ENCODE results near the gene UBC. TPM values are rescaled to one million over a fixed set of nuclear protein-coding genes. Genes with fewer than 3 reads are reported as not detected.
"Not testable (repeated sequence)": the region's sequence is repeated elsewhere in the genome, so short reads cannot be mapped to it uniquely, and the experiment has no call there.

Gene UBC
- total RNA-seq, 1 donor from 2014 or later: 1,606 TPM

DNA sequence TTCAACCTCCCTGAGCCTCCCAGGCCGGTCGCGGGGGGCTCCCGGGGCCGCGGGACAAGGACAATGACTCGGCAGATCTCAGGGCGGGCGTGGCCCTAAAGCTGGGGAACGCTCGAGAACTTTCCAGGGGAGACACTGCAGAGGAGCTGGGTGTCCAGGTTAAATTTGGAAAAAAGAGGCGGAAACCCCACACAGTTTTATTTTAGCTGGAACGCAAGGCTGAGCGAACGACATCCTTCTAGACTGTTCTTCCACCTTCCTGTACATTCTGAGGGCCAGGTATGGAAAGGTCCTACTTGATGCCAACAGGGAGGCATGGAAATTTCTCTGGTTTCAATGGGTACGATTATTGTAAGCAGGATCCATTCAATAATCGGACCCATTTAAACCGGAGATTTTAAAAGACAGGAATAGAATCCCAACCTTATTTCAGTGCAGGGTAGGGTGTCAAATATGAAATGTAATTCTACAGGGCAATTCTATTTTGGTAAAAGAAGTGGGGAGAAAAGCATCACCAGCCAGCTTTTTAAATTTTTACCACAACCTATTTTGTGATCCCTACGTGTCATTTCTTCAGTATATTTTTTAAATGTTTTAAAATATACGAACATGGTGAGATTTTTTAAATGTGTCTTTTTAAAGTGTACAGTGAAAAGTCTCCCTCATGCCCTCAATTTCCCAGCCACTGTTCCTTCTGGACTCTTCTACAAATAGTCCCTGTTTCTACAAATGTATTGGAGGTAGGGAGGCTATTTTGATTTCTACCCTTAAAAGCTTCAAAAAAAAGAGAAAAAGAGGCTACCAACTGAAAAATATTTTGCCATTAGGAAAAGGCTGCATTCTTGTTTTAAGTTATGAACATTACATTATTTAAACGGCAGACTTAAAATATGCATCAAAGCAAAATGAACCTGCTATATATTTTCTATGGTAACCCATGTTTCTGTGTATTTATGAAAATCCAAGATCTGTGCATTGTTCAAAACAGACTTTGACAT lies 1.1 kb upstream of the UBC start:
- peak; percentile 80 for DNase-seq (ENCODE audit: low read depth)

DNA sequence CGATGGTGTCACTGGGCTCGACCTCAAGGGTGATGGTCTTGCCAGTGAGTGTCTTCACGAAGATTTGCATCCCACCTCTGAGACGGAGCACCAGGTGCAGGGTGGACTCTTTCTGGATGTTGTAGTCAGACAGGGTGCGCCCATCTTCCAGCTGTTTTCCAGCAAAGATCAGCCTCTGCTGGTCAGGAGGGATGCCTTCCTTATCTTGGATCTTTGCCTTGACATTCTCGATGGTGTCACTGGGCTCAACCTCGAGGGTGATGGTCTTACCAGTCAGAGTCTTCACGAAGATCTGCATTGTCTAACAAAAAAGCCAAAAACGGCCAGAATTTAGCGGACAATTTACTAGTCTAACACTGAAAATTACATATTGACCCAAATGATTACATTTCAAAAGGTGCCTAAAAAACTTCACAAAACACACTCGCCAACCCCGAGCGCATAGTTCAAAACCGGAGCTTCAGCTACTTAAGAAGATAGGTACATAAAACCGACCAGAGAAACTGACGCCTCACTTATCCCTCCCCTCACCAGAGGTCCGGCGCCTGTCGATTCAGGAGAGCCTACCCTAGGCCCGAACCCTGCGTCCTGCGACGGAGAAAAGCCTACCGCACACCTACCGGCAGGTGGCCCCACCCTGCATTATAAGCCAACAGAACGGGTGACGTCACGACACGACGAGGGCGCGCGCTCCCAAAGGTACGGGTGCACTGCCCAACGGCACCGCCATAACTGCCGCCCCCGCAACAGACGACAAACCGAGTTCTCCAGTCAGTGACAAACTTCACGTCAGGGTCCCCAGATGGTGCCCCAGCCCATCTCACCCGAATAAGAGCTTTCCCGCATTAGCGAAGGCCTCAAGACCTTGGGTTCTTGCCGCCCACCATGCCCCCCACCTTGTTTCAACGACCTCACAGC lies 717 bp downstream of the UBC start:
- peak; percentile 74 for DNase-seq (ENCODE audit: low read depth)

GRCh38 chr12:124912529-124913287 lies 1.7 kb downstream of the UBC start:
- not testable (repeated sequence) for DNase-seq (ENCODE audit: low read depth)

GRCh38 chr12:124911521-124911920 lies 2.9 kb downstream of the UBC start:
- DNase-seq (ENCODE audit: low read depth): not testable (repeated sequence)

DNA sequence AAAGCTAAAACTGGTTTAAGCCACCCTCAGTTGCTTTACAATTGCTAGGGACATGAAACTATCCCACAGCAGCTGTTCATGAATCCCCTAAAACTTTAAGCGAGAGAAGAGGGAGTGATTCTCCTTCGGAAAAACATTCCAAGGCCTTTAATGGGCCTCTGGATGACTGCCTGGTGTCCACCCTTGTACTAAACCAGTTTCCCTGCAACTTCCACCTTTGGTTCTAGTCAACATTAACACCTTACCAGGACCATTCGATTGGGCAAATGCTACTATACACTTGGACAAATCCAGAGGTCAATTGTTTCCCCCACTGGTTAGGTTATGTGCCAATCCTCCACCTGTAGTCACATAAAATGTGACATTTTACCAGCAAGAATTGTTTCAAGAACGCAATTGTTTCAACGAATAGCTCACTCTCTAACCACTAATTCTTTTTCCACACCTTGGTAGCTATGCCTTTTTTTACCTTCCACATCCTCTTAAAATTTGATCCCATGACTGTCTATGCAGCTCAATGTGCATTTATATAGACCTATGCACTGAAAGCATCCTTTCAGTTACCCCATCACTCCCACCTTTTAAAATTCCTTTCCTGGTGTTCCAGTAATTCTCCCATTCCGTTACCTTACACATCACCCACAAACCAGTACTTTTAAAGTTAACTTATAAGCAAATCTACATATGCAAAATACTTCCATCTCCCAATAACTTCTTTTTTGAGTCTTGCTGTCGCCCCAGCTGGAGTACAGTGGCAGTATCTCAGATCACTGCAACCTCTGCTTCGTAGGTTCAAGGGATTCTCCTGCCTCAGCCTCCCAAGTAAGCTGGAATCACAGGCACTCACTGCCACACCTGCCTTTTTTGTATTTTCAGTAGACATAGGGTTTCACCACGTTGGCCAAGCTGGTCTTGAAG lies 3.6 kb downstream of the UBC start:
- peak; percentile 11 for DNase-seq (ENCODE audit: low read depth)

DNA sequence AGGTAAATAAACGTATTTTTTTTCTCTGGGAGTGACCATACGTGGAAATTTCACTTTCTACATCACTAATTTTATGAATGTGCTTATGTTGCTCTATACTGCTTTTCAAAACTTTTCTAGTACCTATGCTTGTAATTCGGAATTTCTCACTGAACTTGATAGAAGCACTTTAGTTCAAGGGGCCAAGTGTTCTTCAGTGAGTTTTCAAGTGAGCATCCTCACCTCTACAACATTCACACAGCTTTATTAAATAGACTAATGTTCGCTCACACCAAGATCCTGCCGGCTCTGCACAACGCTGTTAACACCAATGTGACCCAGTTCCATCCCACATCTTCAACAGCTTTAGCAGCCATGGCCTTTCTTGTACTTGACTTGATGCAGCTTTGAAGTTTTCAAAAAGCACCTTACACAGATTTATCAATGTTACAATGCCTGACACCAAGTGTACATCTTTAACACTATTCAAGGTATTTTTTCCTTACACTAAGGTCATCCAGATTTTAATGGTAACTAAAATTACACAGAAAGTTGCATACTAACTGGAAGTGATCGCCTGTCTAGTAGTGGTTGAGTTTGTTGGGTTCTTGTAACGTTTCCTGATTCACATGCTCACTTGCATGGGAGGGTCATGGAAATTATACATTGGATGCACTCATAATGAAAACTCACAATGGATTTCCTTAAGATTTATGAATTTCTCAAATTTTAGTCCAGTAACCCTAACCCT lies 4.5 kb downstream of the UBC start:
- peak; percentile 50 for DNase-seq (ENCODE audit: low read depth)

GRCh38 chr12:124906606-124907261 lies 7.7 kb downstream of the UBC start:
- DNase-seq (ENCODE audit: low read depth): peak; percentile 94

DNA sequence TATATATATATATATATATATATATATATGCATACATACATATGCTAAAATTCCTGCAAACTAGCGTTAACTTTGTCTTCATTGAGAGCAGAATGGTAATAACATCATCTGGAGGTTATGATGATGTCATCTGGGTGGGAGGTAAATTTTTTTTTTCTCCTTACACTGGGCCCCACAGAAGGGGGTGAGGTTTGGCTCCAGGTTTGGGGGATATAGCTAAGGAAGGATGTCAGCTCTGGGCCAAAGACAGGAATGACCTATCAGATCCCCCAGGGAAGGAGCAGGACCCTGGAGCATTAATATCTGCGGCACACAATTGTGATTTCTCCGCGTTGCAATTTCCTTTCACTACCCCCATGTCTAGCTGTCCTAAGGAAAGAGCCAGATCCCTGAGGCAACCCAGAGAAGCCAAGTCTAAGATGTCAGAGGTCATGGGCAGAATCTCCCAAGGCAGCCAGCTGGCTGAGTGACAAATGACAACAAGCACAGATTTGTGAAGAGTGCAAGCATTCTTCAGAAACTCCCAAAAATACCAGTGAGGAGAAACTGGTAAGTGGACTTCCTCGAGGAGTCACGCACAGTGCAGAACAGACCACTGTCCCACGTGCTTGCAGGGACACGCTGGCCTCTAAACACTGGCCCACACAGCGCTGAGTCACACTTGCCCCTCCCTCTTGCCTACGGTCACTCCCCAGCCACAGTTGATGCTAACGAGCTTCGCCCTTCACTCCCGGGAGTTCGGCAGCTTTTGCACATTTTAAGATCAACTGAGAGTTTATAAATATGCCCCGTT lies 9.9 kb downstream of the UBC start:
- DNase-seq (ENCODE audit: low read depth): peak; percentile 90

GRCh38 chr12:124902916-124903315 lies 11.5 kb downstream of the UBC start:
- no peak for DNase-seq (ENCODE audit: low read depth)

GRCh38 chr12:124901003-124901402 lies 13.4 kb downstream of the UBC start:
- no peak for DNase-seq (ENCODE audit: low read depth)

GRCh38 chr12:124900345-124900795 lies 14.1 kb downstream of the UBC start:
- not testable (repeated sequence) for DNase-seq (ENCODE audit: low read depth)

GRCh38 chr12:124898923-124899294 lies 15.5 kb downstream of the UBC start:
- DNase-seq (ENCODE audit: low read depth): no peak

DNA sequence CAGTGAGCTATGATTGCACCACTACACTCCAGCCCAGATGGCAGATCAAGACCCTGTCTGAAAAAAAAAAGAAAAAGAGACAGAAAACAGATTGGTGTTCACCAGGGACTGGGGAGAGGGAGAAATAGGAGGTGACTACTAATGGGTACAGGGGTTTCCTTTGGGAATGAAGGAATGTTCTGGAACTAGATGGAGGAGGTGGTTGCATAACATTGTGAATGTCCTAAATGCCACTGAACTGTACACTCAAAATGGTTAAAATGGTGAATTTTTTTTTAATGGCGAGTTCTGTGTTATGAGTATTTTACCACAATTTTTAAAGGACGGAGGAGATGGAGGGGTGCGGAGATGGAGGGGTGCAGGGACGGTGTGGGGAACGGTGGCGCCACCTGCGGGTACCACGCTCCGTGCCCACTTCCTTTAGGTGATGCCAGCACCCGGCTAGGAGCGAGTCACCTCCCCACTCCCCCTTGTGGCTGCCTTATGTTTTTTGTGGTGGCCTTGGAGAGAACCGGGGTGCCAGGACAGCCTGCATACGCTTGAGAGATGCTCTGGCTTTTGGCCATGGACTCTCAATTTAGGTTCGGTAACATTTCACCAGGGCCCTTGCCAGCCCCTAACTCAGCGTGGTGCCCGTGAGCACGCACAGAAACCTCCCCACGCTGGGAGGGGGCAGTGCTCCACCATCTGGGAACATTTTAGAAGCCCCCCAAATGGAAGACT lies 16.1 kb downstream of the UBC start:
- DNase-seq (ENCODE audit: low read depth): peak; percentile 18

- DNase-seq (ENCODE audit: low read depth): no peak
These were observed 18.0 kb downstream of the UBC start for GRCh38 chr12:124896461-124896860.

GRCh38 chr12:124893792-124894516 lies 20.5 kb downstream of the UBC start:
- no peak for DNase-seq (ENCODE audit: low read depth)

DNA sequence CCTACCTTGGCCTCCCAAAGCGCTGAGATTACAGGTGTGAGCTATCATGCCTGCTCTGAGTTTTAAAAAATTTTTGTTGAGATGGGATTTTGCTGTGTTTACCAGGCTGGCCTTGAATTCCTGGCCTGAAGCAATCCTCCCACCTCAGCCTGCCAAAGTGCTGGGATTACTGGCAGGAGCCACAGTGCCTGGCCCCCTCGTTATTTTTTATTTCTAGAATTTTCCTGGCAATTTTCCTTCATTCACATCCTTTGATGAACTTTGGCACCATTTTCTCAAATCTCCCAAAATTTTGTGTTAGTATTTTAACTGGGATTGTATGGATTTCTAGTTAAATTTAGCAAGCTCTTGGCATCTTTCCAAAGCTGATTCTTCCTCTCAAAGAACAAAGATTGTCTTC lies 26.2 kb downstream of the UBC start:
- DNase-seq (ENCODE audit: low read depth): no peak

Data from myocyte (in vitro differentiated cells).